Epithelial cell of esophagus (primary cell): ENCODE measurements around the gene COMMD9.

Experiments used
- DNase-seq: peaks from one replicate; pipeline ENCODE4 v3.0.0; 2010; ENCODE audit warnings: low read depth
- H3K4me3 ChIP-seq: 2 replicates; pipeline ENCODE4 v1.5.1; 2011; ENCODE audit warnings: mild to moderate bottlenecking, low read length, control low read depth
- TF ChIP-seq, protein P1 (sequence below): IDR thresholded peaks from 2 replicates; pipeline ENCODE4 v1.5.1; 2011; ENCODE audit warnings: low read depth, mild to moderate bottlenecking, low read length, control low read depth, inconsistent platforms; ENCODE audit not compliant: insufficient read depth; ENCODE audit errors: missing control alignments

The COMMD9 gene

DNA sequence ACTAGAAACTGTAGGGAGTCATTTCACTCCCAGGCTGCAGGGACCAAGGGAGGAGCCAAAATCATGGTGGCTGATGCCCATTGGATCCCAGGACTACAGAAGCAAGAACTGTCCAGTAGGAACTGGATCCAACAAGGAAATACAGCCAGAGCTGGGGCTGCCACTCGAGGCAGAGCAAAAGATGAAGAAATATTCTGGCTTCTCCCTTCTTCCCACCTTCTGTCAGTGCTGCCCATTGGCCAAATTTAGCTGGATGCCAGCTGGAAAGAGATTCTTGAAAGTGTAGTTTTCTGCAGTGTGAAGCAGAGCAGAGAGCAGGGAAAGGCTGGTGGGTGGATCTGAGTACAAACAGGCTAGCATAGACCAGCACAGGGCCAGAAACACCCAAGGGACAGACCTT lies 45.6 kb downstream of the COMMD9 start:
- DNase-seq, result no peak
- H3K4me3 ChIP-seq, result no peak overlapping the region
- TF ChIP-seq, protein P1, sequence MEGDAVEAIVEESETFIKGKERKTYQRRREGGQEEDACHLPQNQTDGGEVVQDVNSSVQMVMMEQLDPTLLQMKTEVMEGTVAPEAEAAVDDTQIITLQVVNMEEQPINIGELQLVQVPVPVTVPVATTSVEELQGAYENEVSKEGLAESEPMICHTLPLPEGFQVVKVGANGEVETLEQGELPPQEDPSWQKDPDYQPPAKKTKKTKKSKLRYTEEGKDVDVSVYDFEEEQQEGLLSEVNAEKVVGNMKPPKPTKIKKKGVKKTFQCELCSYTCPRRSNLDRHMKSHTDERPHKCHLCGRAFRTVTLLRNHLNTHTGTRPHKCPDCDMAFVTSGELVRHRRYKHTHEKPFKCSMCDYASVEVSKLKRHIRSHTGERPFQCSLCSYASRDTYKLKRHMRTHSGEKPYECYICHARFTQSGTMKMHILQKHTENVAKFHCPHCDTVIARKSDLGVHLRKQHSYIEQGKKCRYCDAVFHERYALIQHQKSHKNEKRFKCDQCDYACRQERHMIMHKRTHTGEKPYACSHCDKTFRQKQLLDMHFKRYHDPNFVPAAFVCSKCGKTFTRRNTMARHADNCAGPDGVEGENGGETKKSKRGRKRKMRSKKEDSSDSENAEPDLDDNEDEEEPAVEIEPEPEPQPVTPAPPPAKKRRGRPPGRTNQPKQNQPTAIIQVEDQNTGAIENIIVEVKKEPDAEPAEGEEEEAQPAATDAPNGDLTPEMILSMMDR, result no peak

DNA sequence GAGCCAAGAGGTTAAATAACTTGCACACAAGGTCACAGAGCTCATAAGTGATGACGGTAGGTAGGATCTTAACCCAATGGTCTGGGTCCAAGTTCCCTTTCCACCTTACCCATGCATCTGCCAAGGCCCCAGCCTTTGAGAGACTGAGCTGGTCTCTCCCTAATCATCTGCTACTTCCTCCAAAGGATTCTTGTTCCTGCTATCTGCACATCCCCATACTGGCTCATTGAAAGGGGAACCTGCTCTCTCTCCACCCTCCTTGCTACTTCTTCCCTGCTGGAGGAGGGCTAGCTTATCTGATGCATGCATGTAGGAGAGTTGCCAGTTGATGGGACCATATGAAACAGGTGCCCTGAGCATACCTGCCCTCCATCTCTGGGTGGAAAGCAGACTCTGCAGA lies 47.7 kb downstream of the COMMD9 start:
- no peak overlapping the region for H3K4me3 ChIP-seq
- TF ChIP-seq, protein P1, result no peak
- no peak for DNase-seq

DNA sequence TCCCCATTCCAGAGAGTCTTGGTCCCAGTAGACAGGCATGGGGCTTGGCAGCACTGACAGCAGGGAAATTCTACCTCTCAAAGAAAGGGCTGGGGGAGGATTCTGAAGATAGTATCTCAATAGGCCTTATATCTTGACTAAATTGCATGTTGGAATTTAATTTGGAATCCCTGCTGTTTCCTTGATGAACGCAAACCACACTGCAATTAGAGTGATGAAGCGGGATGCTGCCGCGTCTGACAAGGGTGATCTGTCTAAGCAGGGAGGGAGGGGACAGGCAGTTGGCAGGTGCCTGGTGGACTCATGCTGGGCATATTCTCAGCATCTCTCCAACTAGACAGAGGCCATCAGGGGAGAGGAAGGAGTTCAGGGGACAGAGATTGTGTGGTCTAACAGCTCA lies 48.4 kb downstream of the COMMD9 start:
- H3K4me3 ChIP-seq, result no peak overlapping the region
- TF ChIP-seq, protein P1, result no peak

DNA sequence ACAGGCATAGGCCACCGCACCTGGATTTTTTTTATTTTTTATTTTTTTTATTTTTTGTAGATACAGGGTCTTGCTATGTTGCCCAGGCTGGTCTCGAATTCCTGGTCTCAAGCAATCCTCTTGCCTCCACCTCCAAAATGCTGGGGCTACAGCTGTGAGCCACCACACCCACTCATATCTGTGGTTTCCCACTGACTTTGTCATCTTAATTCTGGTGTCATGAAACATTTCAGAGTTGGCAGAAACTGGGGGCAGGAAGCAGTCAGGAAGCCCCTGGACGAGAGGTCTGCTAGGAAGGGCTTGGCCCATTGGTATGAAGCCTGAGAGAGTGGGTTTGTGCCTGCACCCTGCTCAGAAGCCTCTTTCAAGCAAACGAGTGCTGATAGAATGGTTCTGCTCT lies 49.1 kb downstream of the COMMD9 start:
- TF ChIP-seq, protein P1, result no peak
- no peak for DNase-seq
- no peak overlapping the region for H3K4me3 ChIP-seq

More for the DNA sequence above, 48.4 kb downstream of the COMMD9 start:
- DNase-seq, result no peak

DNA sequence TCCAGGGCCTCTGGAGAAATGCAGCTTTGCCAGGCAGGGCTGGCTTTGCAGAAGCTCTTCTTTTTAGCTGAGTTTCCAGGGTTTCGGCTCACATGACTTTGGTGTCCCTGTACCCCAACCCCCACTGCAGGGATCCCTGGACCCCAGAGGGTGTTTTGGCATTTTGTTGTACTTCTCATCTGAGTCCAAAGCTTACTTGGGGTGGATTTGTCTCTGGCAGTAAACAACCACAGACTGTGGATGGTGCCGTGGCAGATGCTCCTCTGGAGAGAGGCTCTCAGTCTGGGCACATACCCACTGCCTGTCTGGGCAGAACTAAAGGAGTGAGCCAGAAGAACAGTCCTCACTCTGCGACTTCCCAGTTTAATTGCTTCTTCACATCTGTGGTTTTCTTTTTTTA lies 49.6 kb downstream of the COMMD9 start:
- DNase-seq, result no peak
- TF ChIP-seq, protein P1, result no peak
- no peak overlapping the region for H3K4me3 ChIP-seq

DNA sequence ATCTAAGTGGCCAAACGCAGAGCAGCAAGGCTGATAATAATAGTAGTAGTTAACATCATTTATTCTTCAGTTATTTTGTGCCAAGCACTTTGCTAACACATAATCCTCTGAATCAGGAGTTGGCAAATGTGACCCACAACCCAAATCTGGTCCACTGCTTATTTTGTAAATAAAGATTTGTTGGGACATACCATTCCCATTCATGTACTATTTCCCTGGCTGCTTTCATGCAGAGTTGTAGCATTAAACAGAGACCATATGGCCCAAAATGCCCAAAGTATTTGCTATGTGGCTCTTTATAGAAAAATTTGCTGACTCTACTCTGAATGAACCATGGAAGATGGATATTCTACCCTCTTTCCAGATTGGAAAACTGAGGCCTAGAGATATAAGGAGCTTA lies 50.3 kb downstream of the COMMD9 start:
- DNase-seq, result no peak
- no peak overlapping the region for H3K4me3 ChIP-seq
- TF ChIP-seq, protein P1, result no peak

DNA sequence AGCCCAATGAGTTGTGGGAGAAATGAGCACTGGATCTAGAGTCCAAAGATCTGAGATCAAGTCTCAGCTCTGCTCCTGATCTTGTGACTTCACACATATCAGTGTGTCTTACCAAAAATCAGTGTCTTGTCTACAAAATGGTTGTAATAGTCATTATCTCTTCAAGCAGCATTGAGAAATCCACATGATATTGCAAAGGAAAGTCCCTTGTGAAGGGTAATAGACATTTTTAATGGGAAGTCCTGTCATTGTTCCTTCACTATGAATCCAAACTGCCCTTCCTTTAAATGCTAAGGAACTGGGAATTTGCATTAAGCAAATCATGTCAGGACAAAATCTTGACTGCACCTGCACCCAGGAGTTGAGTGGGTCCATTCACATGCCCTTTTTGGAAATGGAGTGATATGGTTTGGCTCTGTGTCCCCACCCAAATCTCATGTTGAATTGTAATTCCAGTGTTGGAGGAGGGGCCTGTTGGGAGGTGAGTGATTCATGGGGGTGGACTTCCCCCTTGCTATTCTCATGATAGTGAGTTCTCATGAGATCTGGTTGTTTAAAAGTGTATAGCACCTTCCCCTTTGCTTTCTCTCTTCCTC lies 51.1 kb downstream of the COMMD9 start:
- TF ChIP-seq, protein P1, result no peak
- no peak overlapping the region for H3K4me3 ChIP-seq
- DNase-seq, result no peak
